Measurements from ENCODE around the gene MTR.
A peak's percentile ranks its signal among the peaks of the same experiment; 100 is the strongest.

MTR gene

GRCh38 chr1:236750928-236751327 is 44.2 kb upstream of the MTR start:
- no peak overlapping the region for H4K8ac ChIP-seq (ENCODE audit: low read length)
- no peak overlapping the region for H3K4ac ChIP-seq (ENCODE audit: low read depth in 1 of 2, low read length in 2 of 2)
- H3K36me3 ChIP-seq (ENCODE audit: control insufficient read depth in 1 of 2, insufficient read depth in 2 of 2, low read depth in 1 of 2, low read length in 2 of 2) = no peaks in the 10 kb centered on the region
- H3K4me3 ChIP-seq (ENCODE audit: insufficient read depth in 1 of 2, low read depth in 1 of 2, low read length in 2 of 2) = no peak overlapping the region
- no peak overlapping the region for H3K4me2 ChIP-seq (ENCODE audit: low read length, poor library complexity, severe bottlenecking)
- no peaks in the 10 kb centered on the region for H3K79me1 ChIP-seq (replicated peaks; ENCODE audit: low read length, poor library complexity, severe bottlenecking)
- no peak overlapping the region for H3K23ac ChIP-seq (ENCODE audit: low read length in 2 of 2)
- H2AFZ ChIP-seq (ENCODE audit: low read depth, low read length) = no peak overlapping the region
- no peak overlapping the region for H4K91ac ChIP-seq (ENCODE audit: low read length)
- H3K27ac ChIP-seq (ENCODE audit: low read length, poor library complexity, severe bottlenecking) = no peak overlapping the region
- WGBS = 92% methylated on average over 1 of the region's 3 CpGs
- H2BK15ac ChIP-seq (ENCODE audit: low read depth, poor library complexity, severe bottlenecking) = no peak overlapping the region
- H3K9me3 ChIP-seq (ENCODE audit: control insufficient read depth, low read length) = no peaks in the 10 kb centered on the region
- H2BK5ac ChIP-seq (ENCODE audit: low read depth, low read length, poor library complexity, severe bottlenecking) = no peak overlapping the region
- H2BK120ac ChIP-seq (ENCODE audit: low read depth, low read length) = no peak overlapping the region
- no peak overlapping the region for H3K14ac ChIP-seq (ENCODE audit: low read length in 2 of 2)
- H3K9ac ChIP-seq (ENCODE audit: low read length) = no peak overlapping the region
- no peak for DNase-seq
- H2AK5ac ChIP-seq (ENCODE audit: low read length, severe bottlenecking) = no peak overlapping the region
- H3K4me1 ChIP-seq (ENCODE audit: control insufficient read depth, insufficient read depth, low read depth, low read length) = peaks cover 3% of the 10 kb centered on the region
- peaks cover 0 to 7% of the 10 kb centered on the region in 2 experiments for H3K27me3 ChIP-seq (ENCODE audit: control insufficient read depth in 1 of 2, insufficient read depth in 1 of 2, low read length in 2 of 2)
- no peak overlapping the region for H3K18ac ChIP-seq (ENCODE audit: low read depth in 1 of 2, low read length in 2 of 2)
- H2BK12ac ChIP-seq (ENCODE audit: low read length in 2 of 2) = no peak overlapping the region

- Histone ChIP-seq H3K4me3 (ENCODE audit: insufficient read depth in 1 of 2, low read depth in 1 of 2, low read length in 2 of 2) (no peak overlapping the region), H3K23ac (ENCODE audit: low read length in 2 of 2) (no peak overlapping the region), H4K91ac (ENCODE audit: low read length) (no peak overlapping the region), H3K79me1 (replicated peaks; ENCODE audit: low read length, poor library complexity, severe bottlenecking) (no peaks in the 10 kb centered on the region), H3K14ac (ENCODE audit: low read length in 2 of 2) (no peak overlapping the region), H3K36me3 (ENCODE audit: control insufficient read depth in 1 of 2, insufficient read depth in 2 of 2, low read depth in 1 of 2, low read length in 2 of 2) (no peaks in the 10 kb centered on the region), H3K9ac (ENCODE audit: low read length) (no peak overlapping the region), H2AFZ (ENCODE audit: low read depth, low read length) (no peak overlapping the region), H3K18ac (ENCODE audit: low read depth in 1 of 2, low read length in 2 of 2) (no peak overlapping the region), H3K4ac (ENCODE audit: low read depth in 1 of 2, low read length in 2 of 2) (no peak overlapping the region), H2BK12ac (ENCODE audit: low read length in 2 of 2) (no peak overlapping the region), H3K4me2 (ENCODE audit: low read length, poor library complexity, severe bottlenecking) (no peak overlapping the region), H2BK120ac (ENCODE audit: low read depth, low read length) (no peak overlapping the region), H2BK5ac (ENCODE audit: low read depth, low read length, poor library complexity, severe bottlenecking) (no peak overlapping the region), H3K27ac (ENCODE audit: low read length, poor library complexity, severe bottlenecking) (no peak overlapping the region), H3K27me3 (ENCODE audit: control insufficient read depth in 1 of 2, insufficient read depth in 1 of 2, low read length in 2 of 2) (peaks cover 0 to 7% of the 10 kb centered on the region in 2 experiments), H2AK5ac (ENCODE audit: low read length, severe bottlenecking) (no peak overlapping the region), H2BK15ac (ENCODE audit: low read depth, poor library complexity, severe bottlenecking) (no peak overlapping the region), H4K8ac (ENCODE audit: low read length) (no peak overlapping the region), H3K9me3 (ENCODE audit: control insufficient read depth, low read length) (no peaks in the 10 kb centered on the region), H3K4me1 (ENCODE audit: control insufficient read depth, insufficient read depth, low read depth, low read length) (peaks cover 3% of the 10 kb centered on the region)
- WGBS = 90% methylated on average over 11 of the region's 16 CpGs
- DNase-seq = no peak
Observed at GRCh38 chr1:236751385-236751784, 43.7 kb upstream of the MTR start.

- peaks cover 0 to 7% of the 10 kb centered on the region in 2 experiments for H3K27me3 ChIP-seq (ENCODE audit: control insufficient read depth in 1 of 2, insufficient read depth in 1 of 2, low read length in 2 of 2)
- no peak overlapping the region for H4K91ac ChIP-seq (ENCODE audit: low read length)
- H3K4ac ChIP-seq (ENCODE audit: low read depth in 1 of 2, low read length in 2 of 2) = no peak overlapping the region
- no peak overlapping the region for H2BK12ac ChIP-seq (ENCODE audit: low read length in 2 of 2)
- H2AK5ac ChIP-seq (ENCODE audit: low read length, severe bottlenecking) = no peak overlapping the region
- no peak overlapping the region for H2BK15ac ChIP-seq (ENCODE audit: low read depth, poor library complexity, severe bottlenecking)
- H3K4me1 ChIP-seq (ENCODE audit: control insufficient read depth, insufficient read depth, low read depth, low read length) = peaks cover 3% of the 10 kb centered on the region
- no peak overlapping the region for H2BK120ac ChIP-seq (ENCODE audit: low read depth, low read length)
- H3K79me1 ChIP-seq (replicated peaks; ENCODE audit: low read length, poor library complexity, severe bottlenecking) = no peaks in the 10 kb centered on the region
- no peak overlapping the region for H2BK5ac ChIP-seq (ENCODE audit: low read depth, low read length, poor library complexity, severe bottlenecking)
- H3K4me2 ChIP-seq (ENCODE audit: low read length, poor library complexity, severe bottlenecking) = no peak overlapping the region
- no peaks in the 10 kb centered on the region for H3K36me3 ChIP-seq (ENCODE audit: control insufficient read depth in 1 of 2, insufficient read depth in 2 of 2, low read depth in 1 of 2, low read length in 2 of 2)
- WGBS = 88% methylated on average over 4 of the region's 4 CpGs
- no peak overlapping the region for H4K8ac ChIP-seq (ENCODE audit: low read length)
- no peak overlapping the region for H3K14ac ChIP-seq (ENCODE audit: low read length in 2 of 2)
- no peak overlapping the region for H3K18ac ChIP-seq (ENCODE audit: low read depth in 1 of 2, low read length in 2 of 2)
- H2AFZ ChIP-seq (ENCODE audit: low read depth, low read length) = no peak overlapping the region
- no peak overlapping the region for H3K23ac ChIP-seq (ENCODE audit: low read length in 2 of 2)
- no peaks in the 10 kb centered on the region for H3K9me3 ChIP-seq (ENCODE audit: control insufficient read depth, low read length)
- H3K4me3 ChIP-seq (ENCODE audit: insufficient read depth in 1 of 2, low read depth in 1 of 2, low read length in 2 of 2) = no peak overlapping the region
- no peak for DNase-seq
- no peak overlapping the region for H3K27ac ChIP-seq (ENCODE audit: low read length, poor library complexity, severe bottlenecking)
- H3K9ac ChIP-seq (ENCODE audit: low read length) = no peak overlapping the region
Observed at GRCh38 chr1:236751935-236752334, 43.2 kb upstream of the MTR start.

GRCh38 chr1:236753516-236753915 is 41.6 kb upstream of the MTR start:
- no peak overlapping the region for H3K9ac ChIP-seq (ENCODE audit: low read length)

More at GRCh38 chr1:236753516-236753915, 41.6 kb upstream of the MTR start:
- Histone ChIP-seq H4K8ac (ENCODE audit: low read length) (peak overlapping the region; percentile 54), H3K27me3 (ENCODE audit: control insufficient read depth in 1 of 2, insufficient read depth in 1 of 2, low read length in 2 of 2) (peaks cover 0 to under 1% of the 10 kb centered on the region in 2 experiments), H3K4me1 (ENCODE audit: control insufficient read depth, insufficient read depth, low read depth, low read length) (peaks cover 3% of the 10 kb centered on the region), H2AK5ac (ENCODE audit: low read length, severe bottlenecking) (no peak overlapping the region), H3K18ac (ENCODE audit: low read depth in 1 of 2, low read length in 2 of 2) (no peak overlapping the region), H3K4me2 (ENCODE audit: low read length, poor library complexity, severe bottlenecking) (no peak overlapping the region), H2BK12ac (ENCODE audit: low read length in 2 of 2) (no peak overlapping the region), H3K4ac (ENCODE audit: low read depth in 1 of 2, low read length in 2 of 2) (no peak overlapping the region), H3K4me3 (ENCODE audit: insufficient read depth in 1 of 2, low read depth in 1 of 2, low read length in 2 of 2) (no peak overlapping the region), H3K9me3 (ENCODE audit: control insufficient read depth, low read length) (no peaks in the 10 kb centered on the region), H2BK15ac (ENCODE audit: low read depth, poor library complexity, severe bottlenecking) (no peak overlapping the region), H3K27ac (ENCODE audit: low read length, poor library complexity, severe bottlenecking) (no peak overlapping the region), H2BK5ac (ENCODE audit: low read depth, low read length, poor library complexity, severe bottlenecking) (no peak overlapping the region), H3K23ac (ENCODE audit: low read length in 2 of 2) (no peak overlapping the region), H3K36me3 (ENCODE audit: control insufficient read depth in 1 of 2, insufficient read depth in 2 of 2, low read depth in 1 of 2, low read length in 2 of 2) (no peaks in the 10 kb centered on the region), H3K14ac (ENCODE audit: low read length in 2 of 2) (no peak overlapping the region), H2AFZ (ENCODE audit: low read depth, low read length) (no peak overlapping the region), H3K79me1 (replicated peaks; ENCODE audit: low read length, poor library complexity, severe bottlenecking) (no peaks in the 10 kb centered on the region), H4K91ac (ENCODE audit: low read length) (no peak overlapping the region), H2BK120ac (ENCODE audit: low read depth, low read length) (no peak overlapping the region)
- DNase-seq = peak; percentile 54
- 57% methylated on average over 5 of the region's 5 CpGs for WGBS

Measured in mesenchymal stem cell (in vitro differentiated cells and primary cell).